ENCODE data around the gene NAV3. TPM values are rescaled to one million over a fixed set of nuclear protein-coding genes. Genes with fewer than 3 reads are reported as not detected.

The NAV3 gene
- total and polyA plus RNA-seq, 10 donors = 0.74 to 111 (median 40.4) TPM

GRCh38 chr12:78035901-78036606 is 205.4 kb downstream of the NAV3 start:
- Histone ChIP-seq H3K27me3 (replicated peaks in 1 of 7) (no peaks in the 10 kb centered on the region), H3K27ac (peak overlapping the region in 1 of 8 donors; percentile 77), H3K36me3 (no peaks in the 10 kb centered on the region), H3K9me3 (peaks cover 0 to 2% (median 0%) of the 10 kb centered on the region in 8 donors), H3K4me3 (peak overlapping the region in 2 of 8 donors; percentile 1 to 23), H3K4me1 (peaks cover 0 to 6% (median 0%) of the 10 kb centered on the region in 6 donors)
- 70 to 75% (median 72%) methylated on average over 14 of the region's 14 CpGs for WGBS, 5 donors
- intact Hi-C loops (cut with DNase I; ENCODE audit: low total_unique reads) = no loop called here
- DNase-seq = no peak
- no peak for TF ChIP-seq POLR2AphosphoS5 (IDR thresholded peaks at IDR 0.05)
- TF ChIP-seq CTCF (IDR thresholded peaks at IDR 0.05 in 8 of 11, conservative IDR thresholded peaks at IDR 0.05 in 3 of 11) = no peak
- no peak for TF ChIP-seq POLR2A (IDR thresholded peaks at IDR 0.05)

GRCh38 chr12:78036874-78037273 is 206.2 kb downstream of the NAV3 start:
- Histone ChIP-seq H3K9me3 (no peaks in the 10 kb centered on the region), H3K4me1 (peaks cover 0 to 6% (median 0%) of the 10 kb centered on the region in 6 donors), H3K27me3 (replicated peaks in 1 of 7) (no peaks in the 10 kb centered on the region), H3K36me3 (no peaks in the 10 kb centered on the region), H3K27ac (no peak overlapping the region), H3K4me3 (no peak overlapping the region)
- intact Hi-C loops (cut with DNase I; ENCODE audit: low total_unique reads) = no loop called here
- DNase-seq = no peak
- TF ChIP-seq POLR2A (IDR thresholded peaks at IDR 0.05) = no peak
- TF ChIP-seq POLR2AphosphoS5 (IDR thresholded peaks at IDR 0.05) = peak in 1 of 3 donors; percentile 20
- TF ChIP-seq CTCF (IDR thresholded peaks at IDR 0.05 in 8 of 11, conservative IDR thresholded peaks at IDR 0.05 in 3 of 11) = no peak
- WGBS, 5 donors = 93 to 96% (median 94%) methylated on average over 8 of the region's 8 CpGs

GRCh38 chr12:78037707-78038106 is 207.0 kb downstream of the NAV3 start:
- Histone ChIP-seq H3K36me3 (no peaks in the 10 kb centered on the region), H3K27ac (no peak overlapping the region), H3K4me1 (peaks cover 0 to 6% (median 0%) of the 10 kb centered on the region in 6 donors), H3K4me3 (no peak overlapping the region), H3K9me3 (peaks cover 0 to 3% (median 0%) of the 10 kb centered on the region in 8 donors), H3K27me3 (replicated peaks in 1 of 7) (no peaks in the 10 kb centered on the region)
- WGBS, 5 donors = 80 to 93% (median 87%) methylated on average over 2 of the region's 2 CpGs
- no peak for DNase-seq
- TF ChIP-seq CTCF (IDR thresholded peaks at IDR 0.05 in 8 of 11, conservative IDR thresholded peaks at IDR 0.05 in 3 of 11) = no peak
- no peak for TF ChIP-seq POLR2A (IDR thresholded peaks at IDR 0.05)
- TF ChIP-seq POLR2AphosphoS5 (IDR thresholded peaks at IDR 0.05) = no peak
- intact Hi-C loops (cut with DNase I; ENCODE audit: low total_unique reads) = no loop called here

GRCh38 chr12:78038541-78038940 is 207.8 kb downstream of the NAV3 start:
- intact Hi-C loops (cut with DNase I; ENCODE audit: low total_unique reads) = no loop called here
- no peaks in the 10 kb centered on the region for H3K27me3 ChIP-seq (replicated peaks in 1 of 7)
- DNase-seq = no peak
- H3K9me3 ChIP-seq = peaks cover 0 to 9% (median 1%) of the 10 kb centered on the region in 8 donors
- H3K4me1 ChIP-seq = peaks cover 0 to 6% (median 0%) of the 10 kb centered on the region in 6 donors
- no peak overlapping the region for H3K27ac ChIP-seq
- no peak for TF ChIP-seq CTCF (IDR thresholded peaks at IDR 0.05 in 8 of 11, conservative IDR thresholded peaks at IDR 0.05 in 3 of 11)
- no peak for TF ChIP-seq POLR2A (IDR thresholded peaks at IDR 0.05)
- TF ChIP-seq POLR2AphosphoS5 (IDR thresholded peaks at IDR 0.05) = no peak
- no peak overlapping the region for H3K4me3 ChIP-seq
- WGBS, 5 donors = 62 to 80% (median 74%) methylated on average over 1 of the region's 1 CpG
- no peaks in the 10 kb centered on the region for H3K36me3 ChIP-seq

Data from spleen (tissue), 11 donors.